HG03095 (cell line): ENCODE measurements around the gene RALGPS1.

ENCODE experiments used
- ATAC-seq: cut with Tn5 transposase; IDR thresholded peaks from one replicate; pipeline ENCODE4 v1.9.1; 2021; ENCODE audit warnings: moderate library complexity; ENCODE audit not compliant: unreplicated experiment

RALGPS1 gene

GRCh38 chr9:127050152-127050551 is 135.6 kb downstream of the RALGPS1 start:
- no peak for ATAC-seq

GRCh38 chr9:127050591-127051001 is 136.0 kb downstream of the RALGPS1 start:
- no peak for ATAC-seq

- no peak for ATAC-seq
These were observed 137.5 kb downstream of the RALGPS1 start for GRCh38 chr9:127051881-127052595.

GRCh38 chr9:127053057-127053821 is 138.7 kb downstream of the RALGPS1 start:
- ATAC-seq = no peak

GRCh38 chr9:127053960-127054359 is 139.4 kb downstream of the RALGPS1 start:
- no peak for ATAC-seq

GRCh38 chr9:127055745-127056402 is 141.3 kb downstream of the RALGPS1 start:
- no peak for ATAC-seq

- ATAC-seq = no peak
These were observed 141.9 kb downstream of the RALGPS1 start for GRCh38 chr9:127056446-127056845.

GRCh38 chr9:127058011-127058644 is 143.5 kb downstream of the RALGPS1 start:
- no peak for ATAC-seq

- no peak for ATAC-seq
These were observed 144.1 kb downstream of the RALGPS1 start for GRCh38 chr9:127058645-127059021.

GRCh38 chr9:127059030-127059429 is 144.4 kb downstream of the RALGPS1 start:
- ATAC-seq = no peak

GRCh38 chr9:127059765-127060361 is 145.3 kb downstream of the RALGPS1 start:
- ATAC-seq = no peak

GRCh38 chr9:127061411-127061810 is 146.8 kb downstream of the RALGPS1 start:
- ATAC-seq = no peak

GRCh38 chr9:127064335-127064734 is 149.8 kb downstream of the RALGPS1 start:
- ATAC-seq = no peak

- no peak for ATAC-seq
These were observed 151.0 kb downstream of the RALGPS1 start for GRCh38 chr9:127065592-127065991.

- no peak for ATAC-seq
These were observed 151.7 kb downstream of the RALGPS1 start for GRCh38 chr9:127066060-127066850.

- no peak for ATAC-seq
These were observed 152.2 kb downstream of the RALGPS1 start for GRCh38 chr9:127066851-127067136.

GRCh38 chr9:127067603-127068220 is 153.1 kb downstream of the RALGPS1 start:
- ATAC-seq = no peak

- no peak for ATAC-seq
These were observed 160.3 kb downstream of the RALGPS1 start for GRCh38 chr9:127074561-127075548.
